HG03139 (cell line): ENCODE results near the gene ZFP57.

Experiments used
- ATAC-seq: cut with Tn5 transposase; IDR thresholded peaks from one replicate; pipeline ENCODE4 v1.9.1; 2021; ENCODE audit not compliant: unreplicated experiment

The ZFP57 gene

GRCh38 chr6:29680904-29681303 lies at the start of gene ZFP57:
TSS of gene ZFP57 (minus strand) at chr6:29681152. CDS start at chr6:29677003, 4,149 bp downstream.
- no peak for ATAC-seq

- no peak for ATAC-seq
These were observed 49.7 kb upstream of the ZFP57 start for GRCh38 chr6:29730575-29731126.

GRCh38 chr6:29729774-29730328 lies 48.9 kb upstream of the ZFP57 start:
- no peak for ATAC-seq

GRCh38 chr6:29728875-29729270 lies 47.9 kb upstream of the ZFP57 start:
- ATAC-seq = no peak

- ATAC-seq = no peak
These were observed 47.4 kb upstream of the ZFP57 start for GRCh38 chr6:29728173-29728874.

GRCh38 chr6:29727637-29728036 lies 46.7 kb upstream of the ZFP57 start:
- no peak for ATAC-seq

GRCh38 chr6:29726571-29727194 lies 45.7 kb upstream of the ZFP57 start:
- ATAC-seq = no peak

- ATAC-seq = no peak
These were observed 45.0 kb upstream of the ZFP57 start for GRCh38 chr6:29726001-29726400.

GRCh38 chr6:29724937-29725869 lies 44.3 kb upstream of the ZFP57 start:
- no peak for ATAC-seq

- no peak for ATAC-seq
These were observed 43.0 kb upstream of the ZFP57 start for GRCh38 chr6:29723666-29724588.

GRCh38 chr6:29723262-29723665 lies 42.3 kb upstream of the ZFP57 start, which contains the start of gene HLA-F:
TSS of gene HLA-F (plus strand) at chr6:29723434. CDS start at chr6:29723464, 30 bp downstream.
- ATAC-seq = peak; percentile 84

- ATAC-seq = no peak
These were observed 39.9 kb upstream of the ZFP57 start for GRCh38 chr6:29720863-29721262.

- no peak for ATAC-seq
These were observed 29.5 kb upstream of the ZFP57 start for GRCh38 chr6:29710281-29710941.

- no peak for ATAC-seq
These were observed 28.2 kb upstream of the ZFP57 start for GRCh38 chr6:29709188-29709587.

GRCh38 chr6:29708432-29709179 lies 27.7 kb upstream of the ZFP57 start:
- ATAC-seq = no peak

GRCh38 chr6:29705389-29706231 lies 24.7 kb upstream of the ZFP57 start:
- ATAC-seq = no peak

GRCh38 chr6:29702519-29703103 lies 21.7 kb upstream of the ZFP57 start:
- no peak for ATAC-seq
